Ishikawa (cell line): ENCODE data around the gene FH.

ENCODE experiments used
- CEBPB ChIP-seq: IDR thresholded peaks from 2 replicates; pipeline ENCODE4 v1.6.1; 2012
- CREB1 ChIP-seq: IDR thresholded peaks from 2 replicates; pipeline ENCODE4 v1.6.1; 2012; ENCODE audit warnings: low read depth
- EGR1 ChIP-seq: IDR thresholded peaks from 2 replicates; pipeline ENCODE4 v1.6.1; 2012
- EP300 ChIP-seq: IDR thresholded peaks from 2 replicates; pipeline ENCODE4 v1.6.1; 2012; ENCODE audit warnings: borderline replicate concordance
- FOXM1 ChIP-seq: IDR thresholded peaks from 2 replicates; pipeline ENCODE4 v1.6.1; 2012; ENCODE audit warnings: low read depth, borderline replicate concordance
- NFIC ChIP-seq: IDR thresholded peaks from 2 replicates; pipeline ENCODE4 v1.6.1; 2012
- RAD21 ChIP-seq: IDR thresholded peaks from 2 replicates; pipeline ENCODE4 v1.6.1; 2012; ENCODE audit warnings: low read depth
- TAF1 ChIP-seq: IDR thresholded peaks from 2 replicates; pipeline ENCODE4 v1.6.1; 2012; ENCODE audit warnings: low read depth, mild to moderate bottlenecking
- TCF12 ChIP-seq: IDR thresholded peaks from 2 replicates; pipeline ENCODE4 v1.6.1; 2012; ENCODE audit warnings: low read depth
- TEAD4 ChIP-seq: IDR thresholded peaks from 2 replicates; pipeline ENCODE4 v1.6.1; 2012
- YY1 ChIP-seq: IDR thresholded peaks from 2 replicates; pipeline ENCODE4 v1.6.1; 2012; ENCODE audit warnings: low read depth
- ZBTB7A ChIP-seq: IDR thresholded peaks from 2 replicates; pipeline ENCODE4 v1.6.1; 2012; ENCODE audit warnings: low read depth
- TF ChIP-seq, protein P1 (sequence below): IDR thresholded peaks from 2 replicates; pipeline ENCODE4 v1.6.1; 2012; ENCODE audit warnings: low read depth, mild to moderate bottlenecking
- TF ChIP-seq, protein P2 (sequence below): IDR thresholded peaks from 2 replicates; pipeline ENCODE4 v1.6.1; 2012
- TF ChIP-seq, protein P3 (sequence below): IDR thresholded peaks from 2 replicates; pipeline ENCODE4 v1.6.1; 2012

The FH gene

DNA sequence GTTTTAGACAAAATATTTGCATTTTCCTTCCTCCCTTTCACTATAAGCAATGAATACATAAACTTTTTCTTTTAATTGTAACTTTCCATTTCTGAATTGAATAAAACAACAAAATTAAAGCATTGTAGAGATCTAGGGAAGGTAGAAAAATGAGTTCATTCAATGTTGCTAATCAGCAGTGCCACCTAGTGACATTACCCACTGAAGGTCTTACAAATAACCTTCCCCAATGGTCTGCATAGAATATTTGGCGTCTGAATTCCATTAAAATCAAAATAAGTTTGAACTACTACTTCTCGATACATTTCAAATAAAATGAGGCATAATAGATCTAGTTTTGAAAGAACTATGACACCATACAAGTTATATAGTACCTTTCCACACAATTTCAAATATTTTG, 19.6 kb downstream of the FH start:
- peak; percentile 40 for TF ChIP-seq RAD21
- TF ChIP-seq, protein P1, sequence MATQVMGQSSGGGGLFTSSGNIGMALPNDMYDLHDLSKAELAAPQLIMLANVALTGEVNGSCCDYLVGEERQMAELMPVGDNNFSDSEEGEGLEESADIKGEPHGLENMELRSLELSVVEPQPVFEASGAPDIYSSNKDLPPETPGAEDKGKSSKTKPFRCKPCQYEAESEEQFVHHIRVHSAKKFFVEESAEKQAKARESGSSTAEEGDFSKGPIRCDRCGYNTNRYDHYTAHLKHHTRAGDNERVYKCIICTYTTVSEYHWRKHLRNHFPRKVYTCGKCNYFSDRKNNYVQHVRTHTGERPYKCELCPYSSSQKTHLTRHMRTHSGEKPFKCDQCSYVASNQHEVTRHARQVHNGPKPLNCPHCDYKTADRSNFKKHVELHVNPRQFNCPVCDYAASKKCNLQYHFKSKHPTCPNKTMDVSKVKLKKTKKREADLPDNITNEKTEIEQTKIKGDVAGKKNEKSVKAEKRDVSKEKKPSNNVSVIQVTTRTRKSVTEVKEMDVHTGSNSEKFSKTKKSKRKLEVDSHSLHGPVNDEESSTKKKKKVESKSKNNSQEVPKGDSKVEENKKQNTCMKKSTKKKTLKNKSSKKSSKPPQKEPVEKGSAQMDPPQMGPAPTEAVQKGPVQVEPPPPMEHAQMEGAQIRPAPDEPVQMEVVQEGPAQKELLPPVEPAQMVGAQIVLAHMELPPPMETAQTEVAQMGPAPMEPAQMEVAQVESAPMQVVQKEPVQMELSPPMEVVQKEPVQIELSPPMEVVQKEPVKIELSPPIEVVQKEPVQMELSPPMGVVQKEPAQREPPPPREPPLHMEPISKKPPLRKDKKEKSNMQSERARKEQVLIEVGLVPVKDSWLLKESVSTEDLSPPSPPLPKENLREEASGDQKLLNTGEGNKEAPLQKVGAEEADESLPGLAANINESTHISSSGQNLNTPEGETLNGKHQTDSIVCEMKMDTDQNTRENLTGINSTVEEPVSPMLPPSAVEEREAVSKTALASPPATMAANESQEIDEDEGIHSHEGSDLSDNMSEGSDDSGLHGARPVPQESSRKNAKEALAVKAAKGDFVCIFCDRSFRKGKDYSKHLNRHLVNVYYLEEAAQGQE = no peak

DNA sequence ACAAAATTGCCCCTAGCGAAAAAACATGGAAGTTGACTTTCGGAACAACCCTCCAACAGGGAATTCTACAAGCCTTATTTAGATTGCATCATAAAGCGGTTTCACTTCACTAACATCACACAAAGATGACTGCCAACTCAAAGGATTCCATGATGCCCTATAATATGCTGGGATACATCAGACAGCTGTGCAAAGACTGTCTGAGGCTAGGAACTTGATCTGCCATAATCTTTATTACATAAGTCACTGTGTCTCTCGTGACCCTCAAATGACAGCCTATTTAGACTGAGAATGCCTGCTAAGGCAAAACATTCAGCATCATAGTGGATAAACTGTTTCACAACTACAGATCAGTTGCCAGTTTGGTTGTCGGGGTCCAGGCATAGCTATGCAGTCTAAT, 23.8 kb downstream of the FH start:
- TF ChIP-seq EP300 (no peak), CREB1 (no peak), ZBTB7A (no peak), TEAD4 (no peak), NFIC (no peak), EGR1 (no peak), YY1 (no peak), TAF1 (no peak), TCF12 (no peak), CEBPB (no peak), FOXM1 (no peak), RAD21 (no peak)
- TF ChIP-seq, protein P2, sequence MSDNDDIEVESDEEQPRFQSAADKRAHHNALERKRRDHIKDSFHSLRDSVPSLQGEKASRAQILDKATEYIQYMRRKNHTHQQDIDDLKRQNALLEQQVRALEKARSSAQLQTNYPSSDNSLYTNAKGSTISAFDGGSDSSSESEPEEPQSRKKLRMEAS = no peak
- TF ChIP-seq, protein P3, sequence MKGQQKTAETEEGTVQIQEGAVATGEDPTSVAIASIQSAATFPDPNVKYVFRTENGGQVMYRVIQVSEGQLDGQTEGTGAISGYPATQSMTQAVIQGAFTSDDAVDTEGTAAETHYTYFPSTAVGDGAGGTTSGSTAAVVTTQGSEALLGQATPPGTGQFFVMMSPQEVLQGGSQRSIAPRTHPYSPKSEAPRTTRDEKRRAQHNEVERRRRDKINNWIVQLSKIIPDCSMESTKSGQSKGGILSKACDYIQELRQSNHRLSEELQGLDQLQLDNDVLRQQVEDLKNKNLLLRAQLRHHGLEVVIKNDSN = no peak
- TF ChIP-seq, protein P1 = no peak

DNA sequence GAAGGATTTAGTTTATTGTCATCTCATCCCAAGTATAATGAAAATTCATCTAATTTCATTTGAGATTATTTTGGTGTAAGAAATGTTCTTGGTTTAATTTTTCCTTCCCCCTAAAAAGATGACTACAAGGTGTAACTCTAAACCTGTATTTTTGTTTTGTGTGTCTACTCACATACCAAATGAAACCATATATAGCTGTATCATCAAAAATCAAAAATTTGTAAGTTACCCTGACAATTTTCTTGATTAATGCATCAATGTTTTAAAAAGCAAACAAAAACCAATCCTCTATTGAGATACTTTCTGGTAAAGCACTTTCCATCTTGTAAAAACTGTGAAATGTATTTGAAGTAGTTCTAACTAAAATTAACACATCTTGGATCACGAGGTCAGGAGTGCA, 30.8 kb downstream of the FH start:
- TF ChIP-seq, protein P1 = no peak
- no peak for TF ChIP-seq ZBTB7A
- no peak for TF ChIP-seq EP300
- TF ChIP-seq, protein P2 = no peak
- TF ChIP-seq TCF12 = no peak
- no peak for TF ChIP-seq YY1
- no peak for TF ChIP-seq CREB1
- TF ChIP-seq RAD21 = no peak
- no peak for TF ChIP-seq FOXM1
- no peak for TF ChIP-seq CEBPB
- no peak for TF ChIP-seq NFIC
- no peak for TF ChIP-seq TAF1
- no peak for TF ChIP-seq TEAD4
- TF ChIP-seq, protein P3 = no peak
- no peak for TF ChIP-seq EGR1

DNA sequence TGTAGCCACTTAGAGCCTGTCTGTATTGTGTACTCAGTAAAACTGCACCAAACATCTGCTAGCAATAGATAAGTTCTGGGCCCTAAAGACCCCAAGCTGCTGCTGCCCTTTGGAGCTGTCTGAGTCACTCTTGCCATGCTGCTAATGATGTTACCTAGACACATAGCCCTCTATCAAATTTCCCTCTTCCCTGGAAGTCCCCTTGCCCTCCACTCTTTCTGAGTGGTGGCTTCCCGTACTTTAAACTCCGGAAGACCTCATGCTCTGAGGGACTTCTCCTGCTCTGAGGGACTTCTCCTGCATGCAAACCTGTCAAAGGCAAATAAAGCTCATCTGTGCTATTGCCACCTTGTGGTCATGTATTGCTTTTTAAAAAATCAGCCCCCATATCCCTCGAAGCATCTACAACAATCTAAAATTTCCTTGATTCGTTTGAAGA, 34.0 kb downstream of the FH start:
- TF ChIP-seq RAD21 (peak; percentile 30; the same call in 1 of the 2 replicates), EP300 (no peak)

DNA sequence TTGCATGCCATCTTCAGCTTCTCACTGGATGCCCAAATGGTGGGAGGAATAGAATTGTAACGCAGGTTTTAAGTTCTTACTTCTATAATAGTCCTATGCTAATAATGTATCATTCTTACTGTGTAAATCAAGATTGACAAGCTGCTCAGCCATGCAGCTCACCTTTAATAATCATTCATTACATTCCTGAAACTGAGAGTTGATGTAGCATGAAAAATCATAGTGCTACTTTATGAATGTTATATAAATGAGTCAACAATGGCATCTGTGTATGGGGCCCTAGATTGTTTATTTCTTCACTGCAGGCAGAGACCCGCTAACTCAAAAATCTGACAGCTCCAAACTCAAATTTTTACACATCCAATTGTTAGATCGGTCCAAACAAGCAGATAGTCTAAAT, 34.4 kb downstream of the FH start:
- TF ChIP-seq CREB1 (no peak), TEAD4 (no peak), YY1 (no peak), FOXM1 (no peak), EGR1 (no peak), ZBTB7A (no peak), EP300 (no peak)
- TF ChIP-seq, protein P3 = no peak
